ENCODE measurements around the gene POLR2E. TPM values are rescaled to one million over a fixed set of nuclear protein-coding genes. Genes with fewer than 3 reads are reported as not detected.
A peak's percentile ranks its signal among the peaks of the same experiment; 100 is the strongest.

Gene POLR2E
- total RNA-seq, 1 donor from 2014 or later, result 181 TPM

DNA sequence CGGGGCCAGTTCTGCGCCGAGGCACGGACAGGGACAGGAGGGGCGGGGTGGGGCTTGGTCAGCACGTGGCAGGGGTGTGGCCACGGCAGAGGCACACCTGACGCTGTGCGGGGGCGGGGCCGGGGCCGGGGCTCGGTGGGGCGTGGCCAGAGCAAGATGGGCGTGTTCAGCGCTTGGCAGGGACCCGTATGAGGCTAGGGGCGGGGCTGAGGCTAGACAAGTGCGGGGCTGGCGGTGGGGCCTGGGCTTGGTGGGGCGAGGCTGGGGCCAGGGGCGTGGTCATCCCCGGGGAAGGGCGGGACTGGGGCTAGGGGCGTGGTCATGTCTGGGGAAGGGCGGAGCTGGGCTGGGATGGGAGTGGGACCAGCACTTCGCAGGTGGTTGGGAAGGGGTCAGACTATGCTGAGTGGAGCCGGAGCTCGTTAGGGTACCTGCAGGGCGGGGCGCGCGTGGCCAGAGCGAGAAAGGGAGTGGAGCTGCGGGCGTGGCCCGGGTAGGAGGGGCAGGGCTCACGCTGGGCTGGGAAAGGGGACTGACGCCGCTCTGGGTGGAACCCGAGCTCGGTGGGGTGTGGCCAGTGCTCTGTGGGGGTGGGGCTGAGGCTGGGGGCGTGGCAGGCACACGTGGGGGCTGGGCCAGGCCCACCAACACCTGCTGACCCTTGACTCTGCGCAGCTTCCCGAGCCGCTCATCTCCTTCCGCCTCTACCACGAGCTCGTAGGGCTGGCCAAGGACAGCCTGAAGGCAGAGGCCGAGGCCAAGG, 12.8 kb downstream of the POLR2E start:
- no peaks in the 10 kb centered on the region for H3K36me3 Mint-ChIP-seq
- H3K4me1 Mint-ChIP-seq (ENCODE audit: unreplicated experiment), result no peaks in the 10 kb centered on the region
- TF ChIP-seq, protein P1, sequence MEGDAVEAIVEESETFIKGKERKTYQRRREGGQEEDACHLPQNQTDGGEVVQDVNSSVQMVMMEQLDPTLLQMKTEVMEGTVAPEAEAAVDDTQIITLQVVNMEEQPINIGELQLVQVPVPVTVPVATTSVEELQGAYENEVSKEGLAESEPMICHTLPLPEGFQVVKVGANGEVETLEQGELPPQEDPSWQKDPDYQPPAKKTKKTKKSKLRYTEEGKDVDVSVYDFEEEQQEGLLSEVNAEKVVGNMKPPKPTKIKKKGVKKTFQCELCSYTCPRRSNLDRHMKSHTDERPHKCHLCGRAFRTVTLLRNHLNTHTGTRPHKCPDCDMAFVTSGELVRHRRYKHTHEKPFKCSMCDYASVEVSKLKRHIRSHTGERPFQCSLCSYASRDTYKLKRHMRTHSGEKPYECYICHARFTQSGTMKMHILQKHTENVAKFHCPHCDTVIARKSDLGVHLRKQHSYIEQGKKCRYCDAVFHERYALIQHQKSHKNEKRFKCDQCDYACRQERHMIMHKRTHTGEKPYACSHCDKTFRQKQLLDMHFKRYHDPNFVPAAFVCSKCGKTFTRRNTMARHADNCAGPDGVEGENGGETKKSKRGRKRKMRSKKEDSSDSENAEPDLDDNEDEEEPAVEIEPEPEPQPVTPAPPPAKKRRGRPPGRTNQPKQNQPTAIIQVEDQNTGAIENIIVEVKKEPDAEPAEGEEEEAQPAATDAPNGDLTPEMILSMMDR (conservative IDR thresholded peaks at IDR 0.05), result no peak
- peak overlapping the region; percentile 82 for H3K4me3 Mint-ChIP-seq
- H3K9me3 Mint-ChIP-seq, result no peaks in the 10 kb centered on the region
- no peak overlapping the region for H3K27ac Mint-ChIP-seq
- peak; percentile 90 for DNase-seq (ENCODE audit: extremely low spot score, unreplicated experiment)
- no peaks in the 10 kb centered on the region for H3K27me3 Mint-ChIP-seq

DNA sequence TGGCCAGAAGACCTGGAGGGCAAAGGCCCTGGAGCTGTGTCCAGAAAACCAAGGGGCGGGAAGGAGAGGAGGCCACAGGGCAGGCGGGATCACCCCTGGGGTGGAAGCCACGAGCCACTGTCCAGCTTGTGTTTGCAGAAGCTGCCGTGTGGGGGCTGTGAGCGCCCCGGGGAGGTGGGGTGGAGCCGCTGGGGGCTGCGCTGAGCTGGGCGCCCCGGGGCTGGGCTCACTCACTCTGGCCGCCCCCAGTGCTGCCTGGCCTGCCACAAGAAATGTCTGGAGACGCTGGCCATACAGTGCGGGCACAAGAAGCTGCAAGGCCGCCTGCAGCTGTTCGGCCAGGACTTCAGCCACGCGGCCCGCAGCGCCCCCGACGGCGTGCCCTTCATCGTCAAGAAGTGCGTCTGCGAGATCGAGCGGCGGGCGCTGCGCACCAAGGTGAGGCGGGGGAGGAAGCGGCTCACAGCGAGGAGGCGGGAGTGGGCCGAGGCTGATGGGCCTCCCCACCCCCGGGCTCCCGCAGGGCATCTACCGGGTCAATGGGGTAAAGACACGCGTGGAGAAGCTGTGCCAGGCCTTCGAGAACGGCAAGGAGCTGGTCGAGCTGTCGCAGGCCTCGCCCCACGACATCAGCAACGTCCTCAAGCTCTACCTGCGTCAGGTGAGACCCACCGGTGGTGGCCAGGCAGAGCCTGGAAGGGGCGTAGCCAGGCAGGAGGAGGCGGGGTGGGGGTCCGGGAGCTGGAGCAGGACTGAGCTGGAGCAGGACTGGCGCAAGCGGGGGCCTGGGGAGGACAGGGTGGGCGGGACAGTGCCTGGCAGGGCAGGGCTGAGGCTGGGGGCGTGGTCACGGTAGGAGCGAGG, 13.6 kb downstream of the POLR2E start:
- H3K36me3 Mint-ChIP-seq, result no peaks in the 10 kb centered on the region
- no peaks in the 10 kb centered on the region for H3K9me3 Mint-ChIP-seq
- DNase-seq (ENCODE audit: extremely low spot score, unreplicated experiment), result no peak
- no peak overlapping the region for H3K27ac Mint-ChIP-seq
- no peaks in the 10 kb centered on the region for H3K4me1 Mint-ChIP-seq (ENCODE audit: unreplicated experiment)
- TF ChIP-seq, protein P1 (conservative IDR thresholded peaks at IDR 0.05), result no peak
- peak overlapping the region; percentile 82 for H3K4me3 Mint-ChIP-seq
- H3K27me3 Mint-ChIP-seq, result no peaks in the 10 kb centered on the region

DNA sequence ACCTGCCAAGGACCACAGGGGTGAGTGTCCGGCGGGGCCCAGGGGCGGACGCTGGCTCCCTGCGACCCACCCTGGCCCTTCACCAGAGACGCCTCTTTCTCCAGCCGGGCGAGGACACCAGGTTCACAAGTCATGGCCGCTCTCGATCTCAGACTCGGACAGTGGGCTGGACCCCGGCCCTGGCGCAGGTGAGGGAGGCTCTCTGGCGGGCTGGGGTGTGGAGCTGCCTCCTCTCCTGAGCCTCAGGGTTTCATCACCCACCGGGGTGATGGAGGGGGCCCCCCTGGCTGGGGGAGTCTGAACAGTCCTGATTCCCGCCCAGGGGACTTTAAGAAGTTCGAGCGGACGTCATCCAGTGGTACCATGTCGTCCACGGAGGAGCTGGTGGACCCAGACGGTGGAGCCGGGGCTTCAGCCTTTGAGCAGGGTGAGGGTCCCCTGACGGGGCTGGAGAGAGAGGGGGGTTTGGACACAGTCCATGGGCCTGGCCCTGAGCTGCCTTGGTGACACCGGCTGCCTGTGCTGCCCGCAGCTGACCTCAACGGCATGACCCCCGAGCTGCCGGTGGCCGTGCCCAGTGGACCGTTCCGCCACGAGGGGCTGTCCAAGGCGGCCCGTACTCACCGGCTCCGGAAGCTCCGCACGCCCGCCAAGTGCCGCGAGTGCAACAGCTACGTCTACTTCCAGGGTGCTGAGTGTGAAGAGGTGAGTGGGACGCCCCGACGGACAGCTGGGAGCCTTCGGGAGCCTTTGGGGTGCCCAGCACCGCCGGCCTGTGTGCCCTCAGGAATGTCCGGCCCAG, 14.6 kb downstream of the POLR2E start:
- no peaks in the 10 kb centered on the region for H3K4me1 Mint-ChIP-seq (ENCODE audit: unreplicated experiment)

DNA sequence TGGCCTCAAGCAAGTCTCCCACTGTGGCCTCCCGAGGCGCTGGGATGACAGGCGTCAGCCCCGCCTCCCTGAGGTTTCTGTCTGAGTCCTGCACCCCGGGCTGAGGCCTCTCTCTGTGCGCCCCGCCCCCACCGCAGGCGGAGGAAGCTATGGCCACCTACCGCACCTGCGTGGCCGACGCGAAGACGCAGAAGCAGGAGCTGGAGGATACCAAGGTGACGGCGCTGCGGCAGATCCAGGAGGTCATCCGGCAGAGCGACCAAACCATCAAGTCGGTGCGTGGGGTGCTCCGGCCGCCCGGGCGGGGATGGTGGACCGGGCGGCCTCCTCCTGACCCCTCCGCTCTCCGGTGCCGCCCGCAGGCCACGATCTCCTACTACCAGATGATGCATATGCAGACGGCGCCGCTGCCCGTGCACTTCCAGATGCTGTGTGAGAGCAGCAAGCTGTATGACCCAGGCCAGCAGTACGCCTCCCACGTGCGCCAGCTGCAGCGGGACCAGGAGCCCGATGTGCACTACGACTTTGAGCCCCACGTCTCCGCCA, 15.5 kb downstream of the POLR2E start:
- Mint-ChIP-seq H3K27me3 (peaks cover 5% of the 10 kb centered on the region), H3K36me3 (no peaks in the 10 kb centered on the region), H3K4me3 (no peak overlapping the region), H3K9me3 (no peaks in the 10 kb centered on the region), H3K4me1 (ENCODE audit: unreplicated experiment) (no peaks in the 10 kb centered on the region), H3K27ac (no peak overlapping the region)
- peak; percentile 66 for DNase-seq (ENCODE audit: extremely low spot score, unreplicated experiment)
- TF ChIP-seq, protein P1 (conservative IDR thresholded peaks at IDR 0.05), result no peak

More for the DNA sequence above, 14.6 kb downstream of the POLR2E start:
- Mint-ChIP-seq H3K9me3 (no peaks in the 10 kb centered on the region), H3K27me3 (peaks cover 4% of the 10 kb centered on the region), H3K4me3 (no peak overlapping the region), H3K36me3 (no peaks in the 10 kb centered on the region), H3K27ac (no peak overlapping the region)
- peak; percentile 69 for DNase-seq (ENCODE audit: extremely low spot score, unreplicated experiment)
- TF ChIP-seq, protein P1 (conservative IDR thresholded peaks at IDR 0.05), result no peak

DNA sequence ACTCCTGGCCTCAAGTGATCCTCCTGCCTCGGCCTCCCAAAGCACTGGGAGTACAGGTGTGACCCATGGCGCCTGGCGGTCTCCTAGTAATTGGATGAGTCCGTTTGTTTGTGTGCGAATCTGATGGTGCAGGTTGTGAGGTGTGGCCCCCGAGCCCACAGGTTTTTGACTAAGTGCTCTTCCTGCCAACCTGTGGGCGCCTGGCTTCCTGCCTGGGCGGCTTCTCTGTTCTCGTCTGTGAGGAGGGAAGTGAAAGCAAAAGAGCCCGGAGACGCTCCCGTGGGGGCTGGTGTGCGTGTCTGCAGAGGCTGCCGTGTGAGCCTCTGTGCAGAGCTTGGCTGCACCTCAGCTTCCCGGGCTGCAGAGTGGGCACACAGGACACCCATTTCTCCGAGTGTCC, 18.2 kb downstream of the POLR2E start:
- Mint-ChIP-seq H3K9me3 (no peaks in the 10 kb centered on the region), H3K4me3 (no peak overlapping the region), H3K27ac (no peak overlapping the region), H3K36me3 (no peaks in the 10 kb centered on the region), H3K27me3 (peaks cover 19% of the 10 kb centered on the region), H3K4me1 (ENCODE audit: unreplicated experiment) (peaks cover under 1% of the 10 kb centered on the region)
- no peak for DNase-seq (ENCODE audit: extremely low spot score, unreplicated experiment)
- TF ChIP-seq, protein P1 (conservative IDR thresholded peaks at IDR 0.05), result no peak

Measured in type B pancreatic cell (in vitro differentiated cells).